PC-3 (cell line): ENCODE results near the gene NKX1-1. TPM values are rescaled to one million over a fixed set of nuclear protein-coding genes. Genes with fewer than 3 reads are reported as not detected.

ENCODE experiments used
- ATAC-seq: fragments of 200-7000 bp; cut with Tn5 transposase; 2 replicates; pipeline ENCODE4 v1.9.1; 2020; ENCODE audit warnings: mild to moderate bottlenecking, moderate library complexity
- BruUV-seq: library from RNA; stranded (reverse); fragments of 400-500 nt; replicated peaks from 2 replicates; lab custom pipeline; 2021; lab: Mats Ljungman, UMichigan
- CTCF ChIA-PET: fragments of 300-600 bp; sonication (Branson Sonifier 250); formaldehyde crosslinking; loops from one replicate; lab custom pipeline; 2022; ENCODE audit warnings: antibody characterized with exemption; lab: Charles Lee
- POLR2A ChIA-PET: fragments of 300-600 bp; sonication (Branson Sonifier 250); formaldehyde crosslinking; loops from one replicate; lab custom pipeline; 2022; ENCODE audit warnings: antibody characterized with exemption; ENCODE audit not compliant: unreplicated experiment; lab: Charles Lee
- DNase-seq: peaks from one replicate; pipeline ENCODE4 v3.0.0-alpha.2; 2015
- H2AFZ ChIP-seq: fragments of 300-600 bp; sonication (generic); 2 replicates; pipeline ENCODE4 v1.6.0; 2016; ENCODE audit warnings: antibody characterized with exemption, low read length
- H3F3A ChIP-seq: fragments of 300-600 bp; sonication (generic); one replicate; pipeline ENCODE4 v1.6.0; 2017; ENCODE audit warnings: antibody characterized with exemption, low read length, control low read depth, mild to moderate bottlenecking; ENCODE audit not compliant: unreplicated experiment
- H3K27ac ChIP-seq: fragments of 300-600 bp; sonication (generic); 2 replicates; pipeline ENCODE4 v1.5.1; 2016; ENCODE audit warnings: mild to moderate bottlenecking, low read length
- H3K27me3 ChIP-seq: fragments of 300-600 bp; sonication (generic); 2 replicates; pipeline ENCODE4 v1.6.1; 2016; ENCODE audit warnings: low read length, mixed read lengths
- H3K36me3 ChIP-seq: fragments of 300-600 bp; sonication (generic); 2 replicates; pipeline ENCODE4 v1.6.1; 2016; ENCODE audit warnings: low read depth, mixed run types, low read length, mixed read lengths
- H3K4me1 ChIP-seq: fragments of 300-600 bp; sonication (generic); 2 replicates; pipeline ENCODE4 v1.5.1; 2016; ENCODE audit warnings: low read length; ENCODE audit not compliant: insufficient read depth
- H3K4me2 ChIP-seq: fragments of 300-600 bp; sonication (generic); 2 replicates; pipeline ENCODE4 v1.6.0; 2016; ENCODE audit warnings: low read length
- H3K4me3 ChIP-seq: fragments of 300-600 bp; sonication (generic); 2 replicates; pipeline ENCODE4 v1.5.1; 2016; ENCODE audit warnings: mild to moderate bottlenecking, low read length, mixed read lengths
- H3K79me2 ChIP-seq: fragments of 300-600 bp; sonication (generic); 2 replicates; pipeline ENCODE4 v1.6.1; 2017; ENCODE audit warnings: low read length, mixed read lengths
- H3K9ac ChIP-seq: fragments of 300-600 bp; sonication (generic); 2 replicates; pipeline ENCODE4 v1.6.0; 2016; ENCODE audit warnings: mild to moderate bottlenecking, low read length
- H3K9me2 ChIP-seq: fragments of 300-600 bp; sonication (generic); replicated peaks from 2 replicates; pipeline ENCODE4 v1.6.1; 2016; ENCODE audit warnings: mixed run types, low read length, mixed read lengths
- H3K9me3 ChIP-seq: fragments of 300-600 bp; sonication (generic); 2 replicates; pipeline ENCODE4 v1.6.1; 2016; ENCODE audit warnings: low read length, mixed read lengths
- H4K20me1 ChIP-seq: fragments of 300-600 bp; sonication (generic); 2 replicates; pipeline ENCODE4 v1.6.1; 2016; ENCODE audit warnings: low read length, mixed read lengths
- EZH2 ChIP-seq: fragments of 300-600 bp; sonication (generic); IDR thresholded peaks from one replicate; pipeline ENCODE4 v1.6.1; 2017; ENCODE audit warnings: antibody characterized with exemption, mild to moderate bottlenecking, low read length; ENCODE audit not compliant: unreplicated experiment
- EZH2phosphoT487 ChIP-seq: fragments of 300-600 bp; sonication (generic); IDR thresholded peaks from 2 replicates; pipeline ENCODE4 v1.6.1; 2018; ENCODE audit warnings: mild to moderate bottlenecking, antibody characterized with exemption, low read length, borderline replicate concordance
- intact Hi-C: fragments of 100-400 bp; cut with micrococcal nuclease; formaldehyde crosslinking; loops from 2 replicates; pipeline ENCODE4 v1.9.0; 2023
- total RNA-seq: library from RNA; depleted of rRNA; stranded (reverse); fragments of >200 nt; gene quantifications from 2 replicates; pipeline ENCODE4 v1.2.3, GENCODE V29; 2014
- TF ChIP-seq, protein P1 (sequence below): fragments of 300-600 bp; sonication (generic); conservative IDR thresholded peaks from 2 replicates; pipeline ENCODE4 v1.5.1; 2017; ENCODE audit warnings: antibody characterized with exemption, low read depth, mild to moderate bottlenecking, low read length

Gene NKX1-1
- total RNA-seq, 1 experiment from 2014 or later = not detected

DNA sequence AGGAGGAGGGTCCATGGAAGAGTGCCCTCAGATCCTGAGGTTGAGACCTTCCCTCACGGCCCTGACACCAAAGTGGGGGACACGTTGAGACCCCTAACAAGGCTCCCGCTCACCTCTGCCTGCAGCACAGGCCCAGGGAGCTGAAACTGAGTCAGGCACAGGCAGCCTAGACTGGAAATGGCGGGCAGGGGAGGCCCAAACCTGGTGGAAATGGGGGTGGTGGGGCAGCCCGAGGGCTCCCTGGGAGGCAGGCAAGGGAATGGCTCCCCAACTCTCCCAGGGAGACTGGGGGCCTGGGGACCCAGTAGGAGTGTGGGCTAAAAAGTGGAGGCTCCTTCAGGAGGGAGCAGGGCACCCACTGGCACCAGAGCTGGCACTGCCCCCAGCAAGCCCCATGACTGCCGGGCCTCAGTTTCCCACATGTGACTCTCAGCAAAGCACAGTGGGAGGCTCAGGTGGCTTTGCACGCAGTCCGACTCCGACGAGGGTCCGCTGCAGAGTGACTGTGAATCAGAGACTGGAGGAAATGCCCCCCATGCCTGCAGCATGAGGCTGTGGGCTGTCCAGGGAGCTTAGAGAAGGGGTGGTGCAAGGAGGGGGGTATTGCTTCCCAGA is 5.9 kb downstream of the NKX1-1 start:
- H3K4me3 ChIP-seq = no peak overlapping the region
- H3K36me3 ChIP-seq = no peaks in the 10 kb centered on the region
- ChIA-PET POLR2A (interaction anchor here (0.6 kb wide), 1 partner anchor 713 kb away, joined by 3 read pairs; no protein-coding TSS in a partner anchor), CTCF (no interaction called here)
- no peaks in the 10 kb centered on the region for H3K79me2 ChIP-seq
- intact Hi-C loops = no loop called here
- H3K9me2 ChIP-seq = no peaks in the 10 kb centered on the region
- H3K27me3 ChIP-seq = peaks cover 14% of the 10 kb centered on the region
- H3K27ac ChIP-seq = no peak overlapping the region
- BruUV-seq = no TSS peak
- no peak overlapping the region for H2AFZ ChIP-seq
- H3K9ac ChIP-seq = no peak overlapping the region
- H3K4me1 ChIP-seq = no peaks in the 10 kb centered on the region
- H4K20me1 ChIP-seq = no peaks in the 10 kb centered on the region
- no peak for ATAC-seq
- H3K4me2 ChIP-seq = no peak overlapping the region
- TF ChIP-seq, protein P1, sequence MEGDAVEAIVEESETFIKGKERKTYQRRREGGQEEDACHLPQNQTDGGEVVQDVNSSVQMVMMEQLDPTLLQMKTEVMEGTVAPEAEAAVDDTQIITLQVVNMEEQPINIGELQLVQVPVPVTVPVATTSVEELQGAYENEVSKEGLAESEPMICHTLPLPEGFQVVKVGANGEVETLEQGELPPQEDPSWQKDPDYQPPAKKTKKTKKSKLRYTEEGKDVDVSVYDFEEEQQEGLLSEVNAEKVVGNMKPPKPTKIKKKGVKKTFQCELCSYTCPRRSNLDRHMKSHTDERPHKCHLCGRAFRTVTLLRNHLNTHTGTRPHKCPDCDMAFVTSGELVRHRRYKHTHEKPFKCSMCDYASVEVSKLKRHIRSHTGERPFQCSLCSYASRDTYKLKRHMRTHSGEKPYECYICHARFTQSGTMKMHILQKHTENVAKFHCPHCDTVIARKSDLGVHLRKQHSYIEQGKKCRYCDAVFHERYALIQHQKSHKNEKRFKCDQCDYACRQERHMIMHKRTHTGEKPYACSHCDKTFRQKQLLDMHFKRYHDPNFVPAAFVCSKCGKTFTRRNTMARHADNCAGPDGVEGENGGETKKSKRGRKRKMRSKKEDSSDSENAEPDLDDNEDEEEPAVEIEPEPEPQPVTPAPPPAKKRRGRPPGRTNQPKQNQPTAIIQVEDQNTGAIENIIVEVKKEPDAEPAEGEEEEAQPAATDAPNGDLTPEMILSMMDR = no peak
- TF ChIP-seq EZH2 = no peak
- no peak for TF ChIP-seq EZH2phosphoT487
- no peak for DNase-seq
- H3F3A ChIP-seq = no peaks in the 10 kb centered on the region
- H3K9me3 ChIP-seq = no peaks in the 10 kb centered on the region

DNA sequence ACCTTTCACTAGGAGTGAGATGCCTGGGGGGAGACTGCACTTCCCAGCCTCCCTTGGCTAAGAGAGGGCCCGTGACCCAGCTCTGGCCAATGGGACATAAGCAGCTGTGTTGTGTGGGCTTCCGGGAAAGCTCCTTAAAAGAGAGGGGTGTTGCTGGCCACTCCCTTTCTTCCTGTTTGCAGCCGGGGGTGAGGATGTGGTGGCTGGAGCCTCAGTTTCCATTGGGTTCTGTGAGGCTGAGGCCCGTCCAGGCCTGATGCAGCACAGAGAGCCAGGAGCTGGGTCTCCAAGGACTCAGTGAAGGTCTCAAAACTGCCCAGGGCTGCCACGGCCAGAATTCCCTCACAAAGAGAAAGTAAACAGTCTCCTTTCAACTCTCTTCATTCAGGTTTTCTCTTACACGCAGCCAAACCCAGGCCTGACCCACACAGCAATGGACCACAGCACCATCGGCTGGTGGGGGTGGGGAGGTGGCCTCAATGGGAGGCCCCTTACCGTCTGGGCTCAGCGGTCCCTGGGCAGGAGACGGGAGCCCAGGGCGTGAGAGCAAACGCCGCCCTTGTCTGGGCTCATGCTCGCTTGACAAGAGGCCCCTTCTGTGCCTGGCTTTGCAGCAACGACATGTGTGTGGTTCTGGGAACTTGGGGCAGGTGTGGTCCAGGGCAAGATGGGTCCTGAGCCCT is 6.6 kb downstream of the NKX1-1 start:
- Histone ChIP-seq H3K9ac (no peak overlapping the region), H3K27me3 (peaks cover 14% of the 10 kb centered on the region), H3K4me1 (no peaks in the 10 kb centered on the region), H4K20me1 (no peaks in the 10 kb centered on the region), H3K9me3 (no peaks in the 10 kb centered on the region), H3F3A (no peaks in the 10 kb centered on the region), H3K36me3 (no peaks in the 10 kb centered on the region), H3K4me3 (no peak overlapping the region), H3K9me2 (no peaks in the 10 kb centered on the region), H3K79me2 (no peaks in the 10 kb centered on the region), H3K27ac (no peak overlapping the region), H2AFZ (no peak overlapping the region), H3K4me2 (no peak overlapping the region)
- DNase-seq = no peak
- TF ChIP-seq, protein P1 = no peak
- no peak for TF ChIP-seq EZH2
- no peak for TF ChIP-seq EZH2phosphoT487
- POLR2A ChIA-PET = no interaction called here
- intact Hi-C loops = no loop called here
- CTCF ChIA-PET = no interaction called here
- no TSS peak for BruUV-seq
- ATAC-seq = no peak
